Esophagus (tissue), 2 donors: Measurements from ENCODE around the gene EPO. TPM values are rescaled to one million over a fixed set of nuclear protein-coding genes. Genes with fewer than 3 reads are reported as not detected.

Experiments used
- H3K27ac ChIP-seq, 2 donors: one replicate each; pipeline ENCODE4 v1.5.1; 2013; ENCODE audit warnings: low read depth in 2 of 2, mild to moderate bottlenecking in 2 of 2, inconsistent platforms in 1 of 2, low read length in 1 of 2, moderate library complexity in 1 of 2
- H3K27me3 ChIP-seq, 2 donors: one replicate each; pipeline ENCODE4 v1.6.1; 2013; ENCODE audit warnings: low read length in 2 of 2, control low read depth in 1 of 2, mild to moderate bottlenecking in 1 of 2; ENCODE audit not compliant: insufficient read depth in 2 of 2, control insufficient read depth in 1 of 2
- H3K36me3 ChIP-seq, 2 donors: one replicate each; pipeline ENCODE4 v1.6.1; 2013; ENCODE audit warnings: low read length in 1 of 2; ENCODE audit not compliant: control insufficient read depth in 2 of 2, insufficient read depth in 2 of 2
- H3K4me1 ChIP-seq, 2 donors: one replicate each; pipeline ENCODE4 v1.6.1; 2013; ENCODE audit warnings: low read length in 1 of 2; ENCODE audit not compliant: control insufficient read depth in 2 of 2, insufficient read depth in 2 of 2
- H3K4me3 ChIP-seq, 2 donors: one replicate each; pipeline ENCODE4 v1.5.1; 2013; ENCODE audit warnings: low read length in 2 of 2, mild to moderate bottlenecking in 2 of 2, low read depth in 1 of 2, moderate library complexity in 1 of 2
- H3K9me3 ChIP-seq, 2 donors: one replicate each; pipeline ENCODE4 v1.6.1; 2013; ENCODE audit warnings: mild to moderate bottlenecking in 2 of 2, low read depth in 1 of 2, low read length in 1 of 2, moderate library complexity in 1 of 2; ENCODE audit not compliant: control insufficient read depth in 2 of 2, insufficient read depth in 1 of 2
- WGBS, 2 donors: extraction: QIAGEN DNeasy Blood & Tissue Kit; methylation state at CpG; one replicate each; pipeline ENCODE4 v1.1.7; 2013; 5-methylcytosine and 5-hydroxymethylcytosine counted together
- polyA plus RNA-seq, 2 donors: library from polyadenylated mRNA; stranded (reverse); fragments of 200-250 nt; gene quantifications; one replicate each; pipeline ENCODE4 v1.2.3, GENCODE V29; 2013
- donor health status: healthy with polysubstance abuse.
- donor health status: Bipolar disorder and iron deficiency.

EPO gene
- polyA plus RNA-seq, 2 donors = 0.04 TPM; not detected in 1

DNA sequence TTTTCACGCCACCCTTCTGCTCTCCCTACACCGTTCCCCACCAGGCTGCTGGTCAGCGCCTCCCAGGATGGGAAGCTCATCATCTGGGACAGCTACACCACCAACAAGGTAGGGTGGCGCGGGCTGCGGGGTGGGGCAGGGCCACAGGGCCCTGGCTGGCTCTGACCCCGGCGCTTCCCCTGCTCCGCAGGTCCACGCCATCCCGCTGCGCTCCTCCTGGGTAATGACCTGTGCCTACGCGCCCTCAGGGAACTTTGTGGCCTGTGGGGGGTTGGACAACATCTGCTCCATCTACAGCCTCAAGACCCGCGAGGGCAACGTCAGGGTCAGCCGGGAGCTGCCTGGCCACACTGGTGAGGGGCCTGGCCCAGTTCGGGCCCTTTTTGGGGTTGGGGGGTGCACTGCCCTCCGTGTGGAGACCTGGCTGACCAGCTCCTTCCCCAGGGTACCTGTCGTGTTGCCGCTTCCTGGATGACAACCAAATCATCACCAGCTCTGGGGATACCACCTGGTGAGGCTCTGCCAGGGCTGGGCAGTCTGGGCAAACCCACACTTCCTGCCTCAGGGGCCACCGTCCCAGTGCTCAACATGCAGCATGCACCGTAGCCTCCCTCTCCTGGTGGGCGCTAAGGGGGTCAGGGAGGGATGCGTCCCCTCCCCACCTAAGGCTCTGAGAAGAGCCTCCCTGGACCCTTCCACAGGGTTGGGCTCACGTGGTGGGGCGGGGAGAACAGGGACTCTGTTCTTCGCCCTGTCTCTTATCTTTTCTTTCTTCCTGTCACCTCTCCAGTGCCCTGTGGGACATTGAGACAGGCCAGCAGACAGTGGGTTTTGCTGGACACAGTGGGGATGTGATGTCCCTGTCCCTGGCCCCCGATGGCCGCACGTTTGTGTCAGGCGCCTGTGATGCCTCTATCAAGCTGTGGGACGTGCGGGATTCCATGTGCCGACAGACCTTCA lies 42.7 kb upstream of the EPO start:
- H3K27me3 ChIP-seq = no peaks in the 10 kb centered on the region
- 87 to 88% methylated on average over 36 of the region's 36 CpGs for WGBS, 2 donors
- H3K27ac ChIP-seq = no peak overlapping the region
- H3K4me1 ChIP-seq = peaks cover 8 to 10% of the 10 kb centered on the region in 2 donors
- H3K4me3 ChIP-seq = no peak overlapping the region
- no peaks in the 10 kb centered on the region for H3K9me3 ChIP-seq
- H3K36me3 ChIP-seq = peaks cover 21 to 43% of the 10 kb centered on the region in 2 donors

DNA sequence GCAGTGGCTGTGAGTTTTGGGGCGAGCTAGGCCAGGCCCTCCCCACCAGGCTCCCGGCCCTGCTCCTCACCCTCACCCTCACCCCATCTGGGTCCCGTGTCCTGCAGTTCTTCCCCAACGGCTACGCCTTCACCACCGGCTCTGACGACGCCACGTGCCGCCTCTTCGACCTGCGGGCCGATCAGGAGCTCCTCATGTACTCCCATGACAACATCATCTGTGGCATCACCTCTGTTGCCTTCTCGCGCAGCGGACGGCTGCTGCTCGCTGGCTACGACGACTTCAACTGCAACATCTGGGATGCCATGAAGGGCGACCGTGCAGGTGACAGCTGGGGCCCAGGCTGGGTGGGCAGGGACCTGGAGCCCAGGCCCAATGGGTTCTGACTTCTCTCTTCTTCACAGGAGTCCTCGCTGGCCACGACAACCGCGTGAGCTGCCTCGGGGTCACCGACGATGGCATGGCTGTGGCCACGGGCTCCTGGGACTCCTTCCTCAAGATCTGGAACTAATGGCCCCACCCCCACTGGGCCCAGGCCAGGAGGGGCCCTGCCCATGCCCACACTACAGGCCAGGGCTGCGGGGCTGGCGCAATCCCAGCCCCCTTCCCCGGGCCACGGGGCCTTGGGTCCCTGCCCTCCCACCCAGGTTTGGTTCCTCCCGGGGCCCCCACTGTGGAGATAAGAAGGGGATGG lies 41.8 kb upstream of the EPO start:
- Histone ChIP-seq H3K36me3 (peaks cover 21 to 49% of the 10 kb centered on the region in 2 donors), H3K4me1 (peaks cover 8 to 10% of the 10 kb centered on the region in 2 donors), H3K27me3 (no peaks in the 10 kb centered on the region), H3K9me3 (no peaks in the 10 kb centered on the region), H3K4me3 (no peak overlapping the region), H3K27ac (no peak overlapping the region)
- WGBS, 2 donors = 76 to 78% methylated on average over 35 of the region's 35 CpGs

DNA sequence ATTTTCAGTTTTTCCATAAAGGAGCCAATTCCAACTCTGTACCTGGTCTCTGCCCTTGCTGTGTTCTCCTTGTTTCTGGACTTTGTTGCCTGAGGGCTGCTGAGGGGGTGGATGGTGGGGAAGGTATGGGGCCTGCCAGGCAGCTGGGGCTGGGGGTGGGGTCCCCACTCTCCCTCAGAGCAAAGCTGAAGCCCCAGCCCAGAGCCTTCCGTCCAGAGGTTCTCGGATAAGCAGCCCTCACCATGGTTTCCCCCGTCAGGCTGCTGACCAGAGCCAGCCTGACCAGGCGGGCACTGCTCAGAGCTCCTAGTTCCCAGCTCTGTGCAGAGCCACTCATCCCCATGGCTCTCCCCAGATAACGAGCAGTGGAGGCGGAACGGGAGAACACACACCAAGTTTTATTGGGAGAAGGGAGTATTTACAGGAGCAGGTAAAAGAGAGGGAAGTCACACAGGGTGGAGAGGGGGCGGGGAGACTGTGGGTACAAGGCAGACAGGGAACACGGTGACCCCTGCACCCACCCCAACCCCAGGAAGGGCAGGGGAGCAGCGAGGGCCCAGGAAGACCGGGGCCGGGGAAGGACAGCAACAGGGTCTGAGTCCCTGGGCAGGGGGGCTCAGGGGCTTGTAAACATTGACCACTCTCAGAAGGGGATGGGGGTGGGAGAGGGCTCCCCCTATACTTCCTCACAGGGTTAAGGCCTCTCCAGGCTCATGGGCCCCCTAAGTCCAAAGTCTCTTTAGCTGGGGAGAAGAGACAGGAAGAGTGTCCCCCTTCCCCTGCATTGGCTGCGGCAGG lies 40.9 kb upstream of the EPO start:
- H3K4me3 ChIP-seq = no peak overlapping the region
- peak overlapping the region; percentile 55 to 72 for H3K27ac ChIP-seq
- WGBS, 2 donors = 66 to 77% methylated on average over 11 to 13 of the region's 13 CpGs
- peaks cover 8 to 10% of the 10 kb centered on the region in 2 donors for H3K4me1 ChIP-seq
- H3K27me3 ChIP-seq = no peaks in the 10 kb centered on the region
- H3K36me3 ChIP-seq = peaks cover 21 to 58% of the 10 kb centered on the region in 2 donors
- no peaks in the 10 kb centered on the region for H3K9me3 ChIP-seq

DNA sequence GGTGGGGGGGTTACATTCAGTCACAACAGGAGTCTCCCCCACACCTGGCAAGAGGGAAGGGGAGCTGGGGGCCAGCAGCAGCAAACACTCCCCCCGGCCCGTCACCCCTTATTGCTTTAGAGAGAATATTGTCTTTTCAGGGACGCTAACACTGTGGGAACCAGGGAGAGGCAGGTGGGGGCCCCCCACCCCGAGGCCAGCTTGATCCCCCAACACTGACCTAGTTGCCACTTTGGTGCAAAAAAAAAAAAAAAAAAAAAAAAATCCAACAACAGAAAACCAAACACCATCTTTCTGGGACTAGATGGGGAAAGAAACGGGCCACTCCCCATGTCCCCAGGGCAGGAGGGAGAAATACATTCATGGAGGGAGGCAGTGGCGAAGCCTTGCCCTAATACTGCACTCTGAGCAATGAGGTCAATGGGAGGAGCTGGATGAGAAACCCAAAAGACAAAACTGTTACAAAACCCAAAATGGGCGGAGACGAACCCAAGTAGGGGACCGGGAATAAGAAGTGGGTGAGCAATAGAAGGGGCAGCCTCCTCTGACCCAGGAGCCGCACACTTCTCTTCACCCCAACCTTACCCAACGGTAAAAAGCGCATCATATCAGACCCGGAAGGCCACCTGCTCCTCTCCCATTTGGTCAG lies 40.2 kb upstream of the EPO start:
- Histone ChIP-seq H3K4me3 (no peak overlapping the region), H3K27me3 (no peaks in the 10 kb centered on the region), H3K36me3 (peaks cover 21 to 65% of the 10 kb centered on the region in 2 donors), H3K4me1 (peaks cover 8 to 10% of the 10 kb centered on the region in 2 donors), H3K9me3 (no peaks in the 10 kb centered on the region), H3K27ac (peak overlapping the region; percentile 58 to 79)
- WGBS, 2 donors = 51 to 58% methylated on average over 13 of the region's 13 CpGs

DNA sequence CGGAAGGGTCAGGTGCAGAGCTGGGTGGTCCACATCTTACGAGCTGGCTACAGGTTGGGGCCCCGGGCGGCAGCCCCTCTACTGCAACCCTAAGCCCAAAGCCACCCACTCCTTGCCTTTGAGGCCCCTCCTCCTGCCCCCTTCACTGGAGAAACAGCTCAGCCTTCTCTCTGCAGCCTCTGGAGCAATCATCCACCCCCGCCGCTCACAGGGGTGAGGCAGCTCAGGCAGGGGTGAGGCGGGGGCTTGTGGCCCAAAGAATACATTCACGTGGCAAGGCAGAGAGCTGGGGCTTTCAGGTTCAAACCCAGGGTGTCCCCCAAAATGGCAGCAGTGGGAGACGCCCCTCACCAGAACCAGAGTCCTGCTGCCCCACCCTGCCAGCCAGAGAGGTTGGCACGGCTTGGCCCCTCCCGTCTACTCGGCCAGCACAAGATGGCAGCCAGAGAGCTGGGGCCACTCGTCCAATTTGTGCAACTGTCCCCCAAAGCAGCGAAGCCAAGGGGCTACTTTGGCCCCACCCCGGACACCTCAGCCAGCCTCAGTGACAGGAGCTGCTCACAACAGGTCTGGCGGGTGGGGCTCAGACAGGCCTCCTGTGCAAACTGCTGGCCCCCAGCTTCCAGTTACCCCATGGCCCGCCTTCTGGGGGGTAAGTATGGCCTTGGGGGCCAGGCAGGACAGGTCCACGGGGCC lies 39.5 kb upstream of the EPO start:
- H3K9me3 ChIP-seq = no peaks in the 10 kb centered on the region
- no peak overlapping the region for H3K4me3 ChIP-seq
- peaks cover 8 to 10% of the 10 kb centered on the region in 2 donors for H3K4me1 ChIP-seq
- no peaks in the 10 kb centered on the region for H3K27me3 ChIP-seq
- peak overlapping the region; percentile 58 to 79 for H3K27ac ChIP-seq
- 70 to 81% methylated on average over 18 of the region's 18 CpGs for WGBS, 2 donors
- peaks cover 21 to 72% of the 10 kb centered on the region in 2 donors for H3K36me3 ChIP-seq

DNA sequence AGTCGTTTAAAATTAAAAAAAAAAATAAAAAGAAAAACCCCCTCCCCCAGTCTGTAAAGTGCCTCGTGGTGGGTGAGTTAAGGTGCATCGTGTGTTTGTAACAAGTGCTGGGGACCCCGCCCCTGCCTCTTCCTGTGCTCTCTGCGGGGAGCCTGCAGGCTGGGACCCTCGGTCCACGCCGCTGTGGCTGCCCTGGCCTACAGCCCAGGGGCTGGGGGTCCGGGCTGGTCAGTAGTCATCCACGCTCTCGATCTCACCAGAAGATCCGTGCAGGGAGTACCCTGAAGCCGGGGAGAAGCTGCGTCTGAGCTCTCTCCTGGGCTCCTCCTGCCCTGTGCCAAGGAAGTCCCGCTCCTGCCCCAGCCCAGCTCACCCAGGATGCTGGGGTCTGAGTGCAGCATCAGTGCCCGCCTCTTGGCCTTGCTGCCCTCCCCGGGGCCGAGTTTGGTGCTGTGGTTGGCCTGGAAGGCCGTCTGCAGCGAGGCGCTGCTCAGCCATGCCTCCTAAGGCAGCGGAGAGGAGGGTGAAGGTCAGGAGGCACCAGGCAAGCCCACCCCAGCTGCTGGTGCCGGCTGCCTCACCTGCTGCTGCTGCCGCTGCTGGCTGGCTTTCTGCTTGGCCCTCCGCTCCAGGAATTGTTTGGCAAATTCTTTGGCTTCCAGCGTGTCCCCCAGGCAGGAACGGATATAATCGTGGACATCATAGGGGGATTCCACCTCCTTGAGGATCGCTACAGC lies 38.6 kb upstream of the EPO start:
- peaks cover 24 to 78% of the 10 kb centered on the region in 2 donors for H3K36me3 ChIP-seq
- H3K27ac ChIP-seq = no peak overlapping the region
- peaks cover 5 to 9% of the 10 kb centered on the region in 2 donors for H3K4me1 ChIP-seq
- no peaks in the 10 kb centered on the region for H3K27me3 ChIP-seq
- H3K9me3 ChIP-seq = no peaks in the 10 kb centered on the region
- 76 to 79% methylated on average over 29 of the region's 29 CpGs for WGBS, 2 donors
- no peak overlapping the region for H3K4me3 ChIP-seq

DNA sequence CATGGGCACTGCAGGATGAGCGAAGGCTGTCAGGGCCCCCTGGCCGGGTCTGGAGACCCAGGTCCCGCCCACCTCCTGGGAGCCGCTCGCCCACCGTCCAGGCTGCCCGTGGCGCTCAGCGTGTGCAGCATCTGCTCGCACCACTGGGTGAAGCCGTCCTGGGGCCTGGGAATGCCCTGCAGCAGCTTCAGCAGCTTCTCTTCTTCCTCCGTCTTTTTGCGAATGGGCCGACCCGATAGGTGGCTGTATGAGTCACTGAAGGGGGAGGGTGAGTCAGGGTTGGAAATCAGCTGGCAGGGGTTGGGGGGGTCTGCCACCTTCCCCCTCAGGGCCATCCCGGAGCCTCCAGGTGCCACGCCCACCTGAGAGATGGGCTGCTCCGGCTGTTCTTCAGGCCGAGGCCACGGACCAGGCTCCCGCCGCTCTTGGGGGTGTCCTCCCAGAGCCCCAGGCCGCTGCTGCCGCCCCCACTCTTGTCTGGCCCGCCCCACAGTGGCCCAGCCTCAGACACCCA lies 38.0 kb upstream of the EPO start:
- Histone ChIP-seq H3K4me1 (peaks cover 5 to 9% of the 10 kb centered on the region in 2 donors), H3K36me3 (peaks cover 22 to 78% of the 10 kb centered on the region in 2 donors), H3K4me3 (no peak overlapping the region), H3K27me3 (no peaks in the 10 kb centered on the region), H3K27ac (no peak overlapping the region), H3K9me3 (no peaks in the 10 kb centered on the region)
- 55 to 70% methylated on average over 15 to 25 of the region's 25 CpGs for WGBS, 2 donors

DNA sequence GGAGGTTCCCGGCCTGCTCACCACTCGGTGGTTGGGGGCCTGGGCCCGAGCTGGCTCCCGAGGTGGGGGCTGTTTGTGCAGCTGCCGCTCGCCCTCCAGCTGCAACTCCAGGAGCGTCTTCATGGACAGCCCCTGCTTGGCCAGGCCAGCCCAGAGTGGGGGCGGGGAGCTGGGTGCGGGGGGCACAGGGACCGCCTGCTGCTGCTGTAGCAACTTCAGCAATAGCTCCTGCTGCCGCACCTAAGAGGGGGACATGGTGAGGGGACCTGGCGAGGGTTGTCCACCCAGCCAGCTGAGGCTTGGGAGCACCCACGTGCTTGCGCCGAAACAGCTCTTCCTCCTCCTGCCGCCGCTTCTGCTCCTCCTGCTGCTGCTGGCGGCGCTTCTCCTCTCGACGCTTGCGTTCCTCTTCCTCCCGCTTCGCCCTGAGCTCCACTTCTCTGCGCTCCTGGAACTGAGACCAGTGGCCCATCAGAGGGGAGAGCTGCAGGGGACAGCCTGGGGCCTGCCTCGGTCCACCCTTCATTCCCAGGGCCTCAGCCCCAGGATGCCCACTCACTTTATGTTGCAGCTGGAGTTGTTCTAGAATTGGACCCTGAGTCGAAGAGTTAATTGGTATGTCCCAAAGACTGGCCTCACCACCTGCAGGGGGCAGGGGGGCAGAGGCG lies 37.1 kb upstream of the EPO start:
- WGBS, 2 donors = 83 to 85% methylated on average over 27 to 28 of the region's 28 CpGs
- no peak overlapping the region for H3K4me3 ChIP-seq
- H3K36me3 ChIP-seq = peaks cover 14 to 77% of the 10 kb centered on the region in 2 donors
- no peak overlapping the region for H3K27ac ChIP-seq
- peaks cover 5 to 9% of the 10 kb centered on the region in 2 donors for H3K4me1 ChIP-seq
- no peaks in the 10 kb centered on the region for H3K9me3 ChIP-seq
- H3K27me3 ChIP-seq = no peaks in the 10 kb centered on the region
